Ecto neural progenitor cell (in vitro differentiated cells): ENCODE measurements around the gene PSMB10.
A peak's percentile ranks its signal among the peaks of the same experiment; 100 is the strongest.

ENCODE experiments used
- DNase-seq: peaks from one replicate; pipeline ENCODE4 v3.0.0-alpha.2; 2018; ENCODE audit warnings: low spot score

Gene PSMB10

GRCh38 chr16:67892375-67892774 is 44.3 kb downstream of the PSMB10 start:
- DNase-seq, result no peak

DNA sequence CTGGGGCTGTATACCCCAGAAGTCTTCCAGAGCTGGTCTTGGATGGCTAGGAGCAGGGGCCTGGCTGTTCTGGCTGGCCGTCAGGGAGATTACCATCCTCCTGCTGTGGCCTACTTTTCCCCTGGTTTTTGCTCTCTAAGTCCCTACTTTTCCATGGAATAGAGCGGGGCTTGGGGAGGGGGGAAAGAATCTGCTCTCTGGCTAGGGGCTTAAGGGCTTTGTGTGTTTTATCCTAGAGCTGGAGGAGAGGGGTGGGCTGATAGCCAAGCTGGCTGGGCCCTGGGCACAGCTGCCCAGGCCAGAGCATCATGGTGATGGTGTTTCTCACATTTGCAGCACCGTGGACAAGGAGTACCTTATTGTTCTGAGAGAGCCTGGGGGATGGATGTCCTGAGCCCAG is 48.3 kb downstream of the PSMB10 start:
- no peak for DNase-seq

DNA sequence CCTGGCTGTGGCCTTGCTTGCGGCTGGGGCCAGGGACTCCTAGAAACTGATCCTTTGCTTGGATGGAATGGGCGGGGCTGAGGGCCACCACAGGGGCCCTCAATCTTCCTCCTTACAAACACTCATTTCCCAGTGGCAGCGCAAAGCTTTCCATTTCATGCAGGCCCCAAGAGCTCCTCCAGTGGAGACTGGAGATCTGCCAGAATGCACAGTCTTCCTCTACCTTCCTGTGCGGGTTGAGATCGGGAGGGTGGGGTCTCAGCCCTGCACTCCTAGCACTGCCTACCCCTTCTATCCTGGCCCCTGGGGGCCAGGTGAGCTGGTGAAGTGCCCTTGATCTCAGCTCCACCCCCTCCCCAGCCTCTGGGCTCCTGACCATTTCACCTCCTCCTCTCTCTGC is 50.3 kb downstream of the PSMB10 start:
- DNase-seq, result no peak

GRCh38 chr16:67885976-67886375 is 50.7 kb downstream of the PSMB10 start:
- DNase-seq, result no peak

- no peak for DNase-seq
Observed at GRCh38 chr16:67885545-67885944, 51.1 kb downstream of the PSMB10 start.

DNA sequence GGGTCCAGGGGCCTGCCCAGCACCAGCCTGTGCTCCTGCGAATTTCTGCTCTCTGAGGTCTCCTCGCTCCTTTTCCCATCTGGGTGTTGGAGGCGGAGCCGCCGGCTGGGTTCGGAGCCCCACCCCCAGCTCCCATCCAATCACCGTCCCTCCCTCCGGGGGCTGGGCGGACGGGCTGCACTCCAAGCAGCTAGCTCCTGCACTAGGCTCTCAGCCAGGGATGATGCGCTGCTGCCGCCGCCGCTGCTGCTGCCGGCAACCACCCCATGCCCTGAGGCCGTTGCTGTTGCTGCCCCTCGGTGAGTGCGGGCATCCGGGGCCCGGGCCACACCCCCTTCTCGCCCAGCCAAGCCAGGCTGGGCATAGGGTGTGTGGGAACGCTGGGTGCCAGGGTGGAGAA is 52.0 kb downstream of the PSMB10 start, which contains the start of gene NRN1L:
Gene NRN1L (plus strand): TSS at position 202 of the 400 bp plus-strand sequence. CDS start 19 bp downstream, at position 221.
- DNase-seq, result peak; percentile 94
